K562 (cell line): Measurements from ENCODE around the gene CCL3. TPM values are rescaled to one million over a fixed set of nuclear protein-coding genes. Genes with fewer than 3 reads are reported as not detected.

ENCODE experiments used
- ATAC-seq: fragments of 200-7000 bp; cut with Tn5 transposase; 3 replicates; pipeline ENCODE4 v1.9.1; 2020; ENCODE audit warnings: moderate library complexity
- BruUV-seq: library from RNA; stranded (reverse); fragments of 400-500 nt; replicated peaks from 2 replicates; lab custom pipeline; 2021; lab: Mats Ljungman, UMichigan
- CTCF ChIA-PET: fragments of 300-600 bp; formaldehyde crosslinking; extraction: SDS; loops from one replicate; lab custom pipeline; 2021; ENCODE audit warnings: low intra/inter-chr PET ratio; lab: Yijun Ruan, JAX
- POLR2A ChIA-PET: fragments of 300-600, 350-650 bp; sonication (Branson Sonifier 250); formaldehyde crosslinking; extraction: SDS; loops from one replicate; lab custom pipeline; 2021; ENCODE audit warnings: antibody characterized with exemption, inconsistent platforms; lab: Yijun Ruan, JAX
- DNase-seq, 4 experiments: peaks; one replicate each; pipeline versions ENCODE4 v3.0.0 to v3.0.0-alpha.2; 2011 to 2018; ENCODE audit warnings: low spot score in 3 of 4, mixed read lengths in 3 of 4; ENCODE audit errors: extremely low read depth in 1 of 4
- FAIRE-seq: peaks from 2 replicates; lab custom pipeline; 2011; peaks lifted over from hg19 to GRCh38; lab: Jason Lieb, UNC
- H2AFZ ChIP-seq: 2 replicates; pipeline ENCODE4 v1.6.0; 2011; ENCODE audit warnings: low read depth, low read length, control low read depth, inconsistent platforms
- H3K27ac ChIP-seq: fragments of 200-600 bp; 3 replicates; pipeline ENCODE4 v1.8.0; 2011; ENCODE audit warnings: low read depth, mild to moderate bottlenecking, control low read depth, inconsistent platforms, low read length, moderate library complexity, mixed read lengths; ENCODE audit errors: extremely low read depth
- H3K27me3 ChIP-seq, 2 experiments: fragments of 300-600 bp in 1 of 2; 2 replicates in 1 of 2; 3 replicates in 1 of 2; pipeline versions ENCODE4 v1.6.0 to v1.8.0; 2011; ENCODE audit warnings: inconsistent platforms in 2 of 2, low read length in 2 of 2, mild to moderate bottlenecking in 1 of 2, mixed read lengths in 1 of 2, moderate library complexity in 1 of 2; ENCODE audit not compliant: control insufficient read depth in 2 of 2, insufficient read depth in 2 of 2
- H3K36me3 ChIP-seq: fragments of 300-600 bp; 3 replicates; pipeline ENCODE4 v1.8.0; 2011; ENCODE audit warnings: mild to moderate bottlenecking, low read length, inconsistent platforms; ENCODE audit not compliant: control insufficient read depth, insufficient read depth
- H3K4me1 ChIP-seq, 2 experiments: fragments of 200-600 bp in 1 of 2; replicated peaks in 1 of 2; 2 replicates in 1 of 2; 3 replicates in 1 of 2; pipeline versions ENCODE4 v1.5.1 to v1.8.0; 2011; ENCODE audit warnings: inconsistent platforms in 2 of 2, low read length in 2 of 2, mild to moderate bottlenecking in 1 of 2, mixed read lengths in 1 of 2, moderate library complexity in 1 of 2; ENCODE audit not compliant: control insufficient read depth in 2 of 2, insufficient read depth in 2 of 2
- H3K4me2 ChIP-seq: 2 replicates; pipeline ENCODE4 v1.6.1; 2011; ENCODE audit warnings: low read length, control low read depth, inconsistent platforms, mixed read lengths; ENCODE audit not compliant: insufficient read depth
- H3K4me3 ChIP-seq: fragments of 200-600 bp; sonication (generic), shearing (Covaris generic); 2 replicates; pipeline ENCODE4 v1.5.1; 2016; ENCODE audit warnings: control low read depth, inconsistent platforms
- H3K79me2 ChIP-seq: fragments of 200-600 bp; 3 replicates; pipeline ENCODE4 v1.8.0; 2011; ENCODE audit warnings: low read length, inconsistent platforms; ENCODE audit not compliant: control insufficient read depth, insufficient read depth
- H3K9ac ChIP-seq, 2 experiments: 2 replicates each; pipeline versions ENCODE4 v1.6.0 to v1.6.1; 2011; ENCODE audit warnings: low read depth in 2 of 2, low read length in 2 of 2, control low read depth in 1 of 2, inconsistent platforms in 1 of 2, mild to moderate bottlenecking in 1 of 2, mixed read lengths in 1 of 2; ENCODE audit not compliant: insufficient read depth in 1 of 2
- H3K9me1 ChIP-seq: one replicate; pipeline ENCODE4 v1.6.0; 2011; ENCODE audit warnings: inconsistent platforms, mild to moderate bottlenecking, low read length, moderate library complexity; ENCODE audit not compliant: control insufficient read depth, insufficient read depth
- H3K9me3 ChIP-seq: replicated peaks from 2 replicates; pipeline ENCODE4 v1.5.1; 2011; ENCODE audit warnings: low read depth, low read length, inconsistent platforms; ENCODE audit not compliant: control insufficient read depth, insufficient read depth
- H4K20me1 ChIP-seq: replicated peaks from 2 replicates; pipeline ENCODE4 v1.6.1; 2011; ENCODE audit warnings: low read length, inconsistent platforms, mixed read lengths; ENCODE audit not compliant: control insufficient read depth, insufficient read depth
- CREM ChIP-seq: IDR thresholded peaks from 2 replicates; pipeline ENCODE4 v1.6.1; 2014; ENCODE audit warnings: antibody characterized with exemption, low read depth
- FIP1L1 ChIP-seq: fragments of 200-400 bp; formaldehyde crosslinking; IDR thresholded peaks from 2 replicates; pipeline ENCODE4 v1.6.1; 2018; ENCODE audit warnings: mild to moderate bottlenecking, low read depth, low read length; ENCODE audit not compliant: poor library complexity, severe bottlenecking
- HNRNPL ChIP-seq: fragments of 200-400 bp; formaldehyde crosslinking; IDR thresholded peaks from 2 replicates; pipeline ENCODE4 v1.6.1; 2017; ENCODE audit warnings: low read depth, mild to moderate bottlenecking, low read length
- NFE2L1 ChIP-seq: fragments of 450-650 bp; IDR thresholded peaks from 2 replicates; pipeline ENCODE4 v1.6.1; 2016; ENCODE audit warnings: missing genetic modification characterization, low read depth, mild to moderate bottlenecking, missing compliant biosample characterization, moderate library complexity, borderline replicate concordance
- USF1 ChIP-seq: sonication (generic); formaldehyde crosslinking; IDR thresholded peaks from 2 replicates; pipeline ENCODE4 v1.9.0; 2022; ENCODE audit warnings: mild to moderate bottlenecking, missing genetic modification reagents
- WGBS: fragments of 100-300 bp; shearing (Covaris generic); methylation state at CpG from one replicate; pipeline ENCODE4 v1.1.6; 2016; ENCODE audit warnings: low coverage, mixed read lengths; ENCODE audit not compliant: insufficient coverage; ENCODE audit errors: missing lambda C conversion rate; 5-methylcytosine and 5-hydroxymethylcytosine counted together
- in situ Hi-C: fragments of 300-500 bp; cut with MboI; formaldehyde crosslinking; loops from 4 replicates; pipeline ENCODE4 v1.15.0; 2018; ENCODE audit warnings: inconsistent platforms, mixed read lengths
- intact Hi-C: fragments of 100-400 bp; cut with micrococcal nuclease; formaldehyde crosslinking; loops from 2 replicates; pipeline ENCODE4 v1.14.2; 2022
- polyA plus RNA-seq, 8 experiments: library from polyadenylated mRNA; depleted of rRNA in 4 of 8; stranded (reverse) in 5 of 8; unstranded in 3 of 8; fragments of >200 nt; fragmentation: Nextera tagmentation in 2 of 8; fragmentation: Illumina TruSeq in 1 of 8; extraction: Ambion mirVana in 2 of 8; extraction: Trizol in 1 of 8; gene quantifications; 2 replicates each; pipeline versions ENCODE4 v1.2.1 to v1.2.3, GENCODE V29; 2011 to 2014; ENCODE audit warnings: inconsistent platforms in 1 of 8, missing spikeins in 1 of 8
- small RNA-seq: library from RNA; depleted of rRNA; stranded (forward); fragments of <200 nt; gene quantifications from one replicate; pipeline ENCODE3, GENCODE V24; 2014
- total RNA-seq, 7 experiments: library from RNA; depleted of rRNA in 6 of 7; stranded (reverse); fragments of >200 nt in 6 of 7; fragmentation: Illumina TruSeq in 2 of 7; extraction: Trizol in 2 of 7; gene quantifications; 2 replicates each; pipeline versions ENCODE4 v1.2.1 to v1.2.3, GENCODE V29; 2011 to 2021; ENCODE audit warnings: low replicate concordance in 1 of 7

The CCL3 gene
- total and polyA plus RNA-seq, 9 of the 15 experiments (the other 6 are each of a cell fraction or from before 2014, with no cell fraction given) = 0.58 TPM; not detected in 8

GRCh38 chr17:36048066-36048465 lies 41.9 kb downstream of the CCL3 start:
- no peak overlapping the region for H2AFZ ChIP-seq
- no peaks in the 10 kb centered on the region for H4K20me1 ChIP-seq
- H3K4me1 ChIP-seq = no peaks in the 10 kb centered on the region
- H3K4me3 ChIP-seq = no peak overlapping the region
- ATAC-seq = no peak
- intact Hi-C loops = no loop called here
- BruUV-seq = no TSS peak
- H3K9me1 ChIP-seq = no peaks in the 10 kb centered on the region
- FAIRE-seq = no peak
- H3K9ac ChIP-seq = no peak overlapping the region
- H3K79me2 ChIP-seq = no peaks in the 10 kb centered on the region
- no peak for DNase-seq
- H3K36me3 ChIP-seq = no peaks in the 10 kb centered on the region
- ChIA-PET CTCF (no interaction called here), POLR2A (interaction anchor here (0.8 to 1.1 kb wide), 2 partner anchors 54 to 183 kb away, joined by 3 read pairs; no protein-coding TSS in a partner anchor)
- WGBS = 0% methylated on average over 2 of the region's 2 CpGs
- H3K27me3 ChIP-seq = no peaks in the 10 kb centered on the region
- TF ChIP-seq FIP1L1 (no peak), USF1 (CRISPR knock-in tag) (no peak), HNRNPL (no peak), NFE2L1 (tag) (no peak), CREM (no peak)
- in situ Hi-C loops = no loop called here
- no peak overlapping the region for H3K4me2 ChIP-seq
- no peaks in the 10 kb centered on the region for H3K9me3 ChIP-seq
- H3K27ac ChIP-seq = no peak overlapping the region

Small RNAs within 50 kb of the gene (small RNA-seq; reads per million reads assigned to genes)
- not detected for gene RN7SL301P

Other genes starting within 250 kb of the CCL3 start
Only the 7 nearest of the 15 such genes appear.
- not detected in 2 replicates for gene CCL14, start 103.4 kb downstream of the CCL3 start, total RNA-seq (2014; rRNA removed)
- not detected in 2 replicates for gene CCL14, start 103.4 kb downstream of the CCL3 start, total RNA-seq (2014; rRNA removed; fragmentation: Illumina TruSeq; extraction: Trizol)
- not detected in 2 replicates for gene CCL14, start 103.4 kb downstream of the CCL3 start, total RNA-seq (2015; rRNA removed; fragmentation: Illumina TruSeq; extraction: Trizol)
- gene CCL14, start 103.4 kb downstream of the CCL3 start, total RNA-seq (2021) = not detected in 2 replicates
- gene CCL14, start 103.4 kb downstream of the CCL3 start, polyA plus RNA-seq (2011; rRNA removed) = not detected in 2 replicates
- not detected in 2 replicates for gene CCL14, start 103.4 kb downstream of the CCL3 start, polyA plus RNA-seq (2014; fragmentation: Illumina TruSeq; extraction: Trizol)
- not detected for gene CCL14, start 103.4 kb downstream of the CCL3 start, polyA plus RNA-seq (2014; fragmentation: Nextera tagmentation; extraction: Ambion mirVana)
- gene CCL14, start 103.4 kb downstream of the CCL3 start, polyA plus RNA-seq (2014; rRNA removed) = not detected in 2 replicates
- gene CCL15, start 88.6 kb downstream of the CCL3 start, total RNA-seq (2014; rRNA removed) = not detected in 2 replicates
- gene CCL15, start 88.6 kb downstream of the CCL3 start, total RNA-seq (2014; rRNA removed; fragmentation: Illumina TruSeq; extraction: Trizol) = not detected in 2 replicates
- gene CCL15, start 88.6 kb downstream of the CCL3 start, total RNA-seq (2015; rRNA removed; fragmentation: Illumina TruSeq; extraction: Trizol) = not detected in 2 replicates
- not detected in 2 replicates for gene CCL15, start 88.6 kb downstream of the CCL3 start, total RNA-seq (2021)
- not detected in 2 replicates for gene CCL15, start 88.6 kb downstream of the CCL3 start, polyA plus RNA-seq (2011; rRNA removed)
- not detected in 2 replicates for gene CCL15, start 88.6 kb downstream of the CCL3 start, polyA plus RNA-seq (2014; fragmentation: Illumina TruSeq; extraction: Trizol)
- not detected for gene CCL15, start 88.6 kb downstream of the CCL3 start, polyA plus RNA-seq (2014; fragmentation: Nextera tagmentation; extraction: Ambion mirVana)
- not detected in 2 replicates for gene CCL15, start 88.6 kb downstream of the CCL3 start, polyA plus RNA-seq (2014; rRNA removed)
- not detected in 2 replicates for gene CCL23, start 72.2 kb downstream of the CCL3 start, total RNA-seq (2014; rRNA removed)
- gene CCL23, start 72.2 kb downstream of the CCL3 start, total RNA-seq (2014; rRNA removed; fragmentation: Illumina TruSeq; extraction: Trizol) = not detected in 2 replicates
- gene CCL23, start 72.2 kb downstream of the CCL3 start, total RNA-seq (2015; rRNA removed; fragmentation: Illumina TruSeq; extraction: Trizol) = not detected in 2 replicates
- gene CCL23, start 72.2 kb downstream of the CCL3 start, total RNA-seq (2021) = not detected in 2 replicates
- gene CCL23, start 72.2 kb downstream of the CCL3 start, polyA plus RNA-seq (2011; rRNA removed) = not detected in 2 replicates
- gene CCL23, start 72.2 kb downstream of the CCL3 start, polyA plus RNA-seq (2014; fragmentation: Illumina TruSeq; extraction: Trizol) = not detected in 2 replicates
- not detected for gene CCL23, start 72.2 kb downstream of the CCL3 start, polyA plus RNA-seq (2014; fragmentation: Nextera tagmentation; extraction: Ambion mirVana)
- gene CCL23, start 72.2 kb downstream of the CCL3 start, polyA plus RNA-seq (2014; rRNA removed) = not detected in 2 replicates
- gene CCL18, start 25.9 kb downstream of the CCL3 start, total RNA-seq (2014; rRNA removed) = not detected in 2 replicates
- not detected in 2 replicates for gene CCL18, start 25.9 kb downstream of the CCL3 start, total RNA-seq (2014; rRNA removed; fragmentation: Illumina TruSeq; extraction: Trizol)
- gene CCL18, start 25.9 kb downstream of the CCL3 start, total RNA-seq (2015; rRNA removed; fragmentation: Illumina TruSeq; extraction: Trizol) = not detected in 2 replicates
- not detected in 2 replicates for gene CCL18, start 25.9 kb downstream of the CCL3 start, total RNA-seq (2021)
- gene CCL18, start 25.9 kb downstream of the CCL3 start, polyA plus RNA-seq (2011; rRNA removed) = not detected in 2 replicates
- gene CCL18, start 25.9 kb downstream of the CCL3 start, polyA plus RNA-seq (2014; fragmentation: Illumina TruSeq; extraction: Trizol) = not detected in 2 replicates
- not detected for gene CCL18, start 25.9 kb downstream of the CCL3 start, polyA plus RNA-seq (2014; fragmentation: Nextera tagmentation; extraction: Ambion mirVana)
- gene CCL18, start 25.9 kb downstream of the CCL3 start, polyA plus RNA-seq (2014; rRNA removed) = not detected in 2 replicates
- not detected in 2 replicates for gene CCL4, start 13.7 kb upstream of the CCL3 start, total RNA-seq (2014; rRNA removed)
- gene CCL4, start 13.7 kb upstream of the CCL3 start, total RNA-seq (2014; rRNA removed; fragmentation: Illumina TruSeq; extraction: Trizol) = not detected in 2 replicates
- gene CCL4, start 13.7 kb upstream of the CCL3 start, total RNA-seq (2015; rRNA removed; fragmentation: Illumina TruSeq; extraction: Trizol) = not detected in 2 replicates
- 0.91 and 1.1 TPM in 2 replicates for gene CCL4, start 13.7 kb upstream of the CCL3 start, total RNA-seq (2021)
- gene CCL4, start 13.7 kb upstream of the CCL3 start, polyA plus RNA-seq (2011; rRNA removed) = not detected in 2 replicates
- not detected in 2 replicates for gene CCL4, start 13.7 kb upstream of the CCL3 start, polyA plus RNA-seq (2014; fragmentation: Illumina TruSeq; extraction: Trizol)
- not detected for gene CCL4, start 13.7 kb upstream of the CCL3 start, polyA plus RNA-seq (2014; fragmentation: Nextera tagmentation; extraction: Ambion mirVana)
- 0.13 TPM in 1 of 2 replicates, not detected in the other for gene CCL4, start 13.7 kb upstream of the CCL3 start, polyA plus RNA-seq (2014; rRNA removed)
- not detected in 2 replicates for gene TBC1D3B, start 86.5 kb upstream of the CCL3 start, total RNA-seq (2014; rRNA removed)
- gene TBC1D3B, start 86.5 kb upstream of the CCL3 start, total RNA-seq (2014; rRNA removed; fragmentation: Illumina TruSeq; extraction: Trizol) = not detected in 2 replicates
- 0.29 and 0.83 TPM in 2 replicates for gene TBC1D3B, start 86.5 kb upstream of the CCL3 start, total RNA-seq (2015; rRNA removed; fragmentation: Illumina TruSeq; extraction: Trizol)
- 0.51 and 0.60 TPM in 2 replicates for gene TBC1D3B, start 86.5 kb upstream of the CCL3 start, total RNA-seq (2021)
- gene TBC1D3B, start 86.5 kb upstream of the CCL3 start, polyA plus RNA-seq (2011; rRNA removed) = not detected in 2 replicates
- gene TBC1D3B, start 86.5 kb upstream of the CCL3 start, polyA plus RNA-seq (2014; fragmentation: Illumina TruSeq; extraction: Trizol) = not detected in 2 replicates
- not detected for gene TBC1D3B, start 86.5 kb upstream of the CCL3 start, polyA plus RNA-seq (2014; fragmentation: Nextera tagmentation; extraction: Ambion mirVana)
- not detected in 2 replicates for gene TBC1D3B, start 86.5 kb upstream of the CCL3 start, polyA plus RNA-seq (2014; rRNA removed)
- not detected in 2 replicates for gene CCL3L1, start 106.6 kb upstream of the CCL3 start, total RNA-seq (2014; rRNA removed)
- not detected in 2 replicates for gene CCL3L1, start 106.6 kb upstream of the CCL3 start, total RNA-seq (2014; rRNA removed; fragmentation: Illumina TruSeq; extraction: Trizol)
- gene CCL3L1, start 106.6 kb upstream of the CCL3 start, total RNA-seq (2015; rRNA removed; fragmentation: Illumina TruSeq; extraction: Trizol) = 0.18 TPM in 1 of 2 replicates, not detected in the other
- 0.25 and 0.31 TPM in 2 replicates for gene CCL3L1, start 106.6 kb upstream of the CCL3 start, total RNA-seq (2021)
- gene CCL3L1, start 106.6 kb upstream of the CCL3 start, polyA plus RNA-seq (2011; rRNA removed) = not detected in 2 replicates
- not detected in 2 replicates for gene CCL3L1, start 106.6 kb upstream of the CCL3 start, polyA plus RNA-seq (2014; fragmentation: Illumina TruSeq; extraction: Trizol)
- under 1 TPM in 1 of 2 experiments, not detected in 1; 0.10 TPM for gene CCL3L1, start 106.6 kb upstream of the CCL3 start, polyA plus RNA-seq (2014; fragmentation: Nextera tagmentation; extraction: Ambion mirVana)
- not detected in 2 replicates for gene CCL3L1, start 106.6 kb upstream of the CCL3 start, polyA plus RNA-seq (2014; rRNA removed)